Measurements from ENCODE around the gene ZNF808. TPM values are rescaled to one million over a fixed set of nuclear protein-coding genes. Genes with fewer than 3 reads are reported as not detected.

Gene ZNF808
- total and polyA plus RNA-seq, 2 of the 13 experiments (the other 11 are each of a cell fraction or from before 2014, with no cell fraction given): 3.0 to 7.4 TPM

DNA sequence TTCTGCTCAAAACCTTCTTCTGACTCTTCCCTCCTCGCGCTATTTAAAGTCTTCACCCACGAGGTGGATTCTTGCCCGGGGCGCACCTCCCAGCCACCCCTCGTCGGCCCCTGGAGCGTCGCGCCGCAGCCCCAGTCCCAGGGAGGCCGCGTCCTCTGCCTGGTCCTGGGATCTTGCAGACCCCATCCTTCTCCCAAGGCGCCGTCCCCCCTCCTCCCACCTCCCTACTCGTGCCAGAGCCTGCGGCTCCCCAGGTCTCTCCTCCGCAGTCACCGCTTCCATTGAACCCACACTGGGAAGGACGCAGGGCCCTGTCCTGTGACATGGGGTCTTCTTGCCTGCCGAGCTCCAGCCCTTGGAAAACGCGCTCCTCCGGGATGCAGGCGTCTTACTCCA lies 486 bp downstream of the ZNF808 start (continued):
- TF ChIP-seq ZFX (CRISPR knock-in tag; IDR thresholded peaks at IDR 0.05; ENCODE audit: low read depth) (0 out of 2 replicates have a peak, but pooled peaks have one; percentile 15), ZNF891 (CRISPR knock-in tag; IDR thresholded peaks at IDR 0.05) (0 out of 2 replicates have a peak, but pooled peaks have one; percentile 50), AGO2 (optimal IDR thresholded peaks at IDR 0.05; ENCODE audit: low read depth, low read length) (peak; percentile 44), HES4 (CRISPR knock-in tag; IDR thresholded peaks at IDR 0.05; ENCODE audit: borderline replicate concordance) (0 out of 2 replicates have a peak, but pooled peaks have one; percentile 32), ZNF225 (CRISPR knock-in tag; IDR thresholded peaks at IDR 0.05) (peak; percentile 18; the same call in 1 of the 2 replicates), MEIS2 (CRISPR knock-in tag; IDR thresholded peaks at IDR 0.05) (0 out of 2 replicates have a peak, but pooled peaks have one; percentile 34), MEIS1 (CRISPR knock-in tag; IDR thresholded peaks at IDR 0.05; ENCODE audit: borderline replicate concordance) (no peak), ZNF33A (CRISPR knock-in tag; IDR thresholded peaks at IDR 0.05; ENCODE audit: borderline replicate concordance) (0 out of 2 replicates have a peak, but pooled peaks have one; percentile 22), SALL2 (CRISPR knock-in tag; IDR thresholded peaks at IDR 0.05) (no peak), HDAC1 (CRISPR knock-in tag; IDR thresholded peaks at IDR 0.05) (peak; percentile 36; the same call in 1 of the 2 replicates), MBD4 (IDR thresholded peaks at IDR 0.05; ENCODE audit: borderline replicate concordance, low read length) (no peak), HNRNPLL (IDR thresholded peaks at IDR 0.05; ENCODE audit: low read depth, low read length, poor library complexity, severe bottlenecking) (peak; percentile 26), ZNF124 (CRISPR knock-in tag; IDR thresholded peaks at IDR 0.05) (no peak), SMAD1 (CRISPR knock-in tag; IDR thresholded peaks at IDR 0.05; ENCODE audit: borderline replicate concordance, low read depth) (no peak), NAIF1 (CRISPR knock-in tag; IDR thresholded peaks at IDR 0.05; ENCODE audit: borderline replicate concordance) (no peak), ATF7 (IDR thresholded peaks at IDR 0.05) (no peak), ATF7 (CRISPR knock-in tag; IDR thresholded peaks at IDR 0.05) (no peak)
- TF ChIP-seq, protein P1, sequence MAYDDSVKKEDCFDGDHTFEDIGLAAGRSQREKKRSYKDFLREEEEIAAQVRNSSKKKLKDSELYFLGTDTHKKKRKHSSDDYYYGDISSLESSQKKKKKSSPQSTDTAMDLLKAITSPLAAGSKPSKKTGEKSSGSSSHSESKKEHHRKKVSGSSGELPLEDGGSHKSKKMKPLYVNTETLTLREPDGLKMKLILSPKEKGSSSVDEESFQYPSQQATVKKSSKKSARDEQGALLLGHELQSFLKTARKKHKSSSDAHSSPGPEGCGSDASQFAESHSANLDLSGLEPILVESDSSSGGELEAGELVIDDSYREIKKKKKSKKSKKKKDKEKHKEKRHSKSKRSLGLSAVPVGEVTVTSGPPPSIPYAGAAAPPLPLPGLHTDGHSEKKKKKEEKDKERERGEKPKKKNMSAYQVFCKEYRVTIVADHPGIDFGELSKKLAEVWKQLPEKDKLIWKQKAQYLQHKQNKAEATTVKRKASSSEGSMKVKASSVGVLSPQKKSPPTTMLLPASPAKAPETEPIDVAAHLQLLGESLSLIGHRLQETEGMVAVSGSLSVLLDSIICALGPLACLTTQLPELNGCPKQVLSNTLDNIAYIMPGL (CRISPR knock-in tag; IDR thresholded peaks at IDR 0.05; ENCODE audit: borderline replicate concordance in 1 of 2, low read depth in 1 of 2): no peak
- TF ChIP-seq, protein P2, sequence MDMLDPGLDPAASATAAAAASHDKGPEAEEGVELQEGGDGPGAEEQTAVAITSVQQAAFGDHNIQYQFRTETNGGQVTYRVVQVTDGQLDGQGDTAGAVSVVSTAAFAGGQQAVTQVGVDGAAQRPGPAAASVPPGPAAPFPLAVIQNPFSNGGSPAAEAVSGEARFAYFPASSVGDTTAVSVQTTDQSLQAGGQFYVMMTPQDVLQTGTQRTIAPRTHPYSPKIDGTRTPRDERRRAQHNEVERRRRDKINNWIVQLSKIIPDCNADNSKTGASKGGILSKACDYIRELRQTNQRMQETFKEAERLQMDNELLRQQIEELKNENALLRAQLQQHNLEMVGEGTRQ (IDR thresholded peaks at IDR 0.05; ENCODE audit: low read depth, low read length): no peak
- TF ChIP-seq, protein P2 (CRISPR knock-in tag; IDR thresholded peaks at IDR 0.05; ENCODE audit: borderline replicate concordance): no peak
- TF ChIP-seq, protein P3, sequence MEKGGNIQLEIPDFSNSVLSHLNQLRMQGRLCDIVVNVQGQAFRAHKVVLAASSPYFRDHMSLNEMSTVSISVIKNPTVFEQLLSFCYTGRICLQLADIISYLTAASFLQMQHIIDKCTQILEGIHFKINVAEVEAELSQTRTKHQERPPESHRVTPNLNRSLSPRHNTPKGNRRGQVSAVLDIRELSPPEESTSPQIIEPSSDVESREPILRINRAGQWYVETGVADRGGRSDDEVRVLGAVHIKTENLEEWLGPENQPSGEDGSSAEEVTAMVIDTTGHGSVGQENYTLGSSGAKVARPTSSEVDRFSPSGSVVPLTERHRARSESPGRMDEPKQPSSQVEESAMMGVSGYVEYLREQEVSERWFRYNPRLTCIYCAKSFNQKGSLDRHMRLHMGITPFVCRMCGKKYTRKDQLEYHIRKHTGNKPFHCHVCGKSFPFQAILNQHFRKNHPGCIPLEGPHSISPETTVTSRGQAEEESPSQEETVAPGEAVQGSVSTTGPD (CRISPR knock-in tag; IDR thresholded peaks at IDR 0.05): no peak
- TF ChIP-seq, protein P4, sequence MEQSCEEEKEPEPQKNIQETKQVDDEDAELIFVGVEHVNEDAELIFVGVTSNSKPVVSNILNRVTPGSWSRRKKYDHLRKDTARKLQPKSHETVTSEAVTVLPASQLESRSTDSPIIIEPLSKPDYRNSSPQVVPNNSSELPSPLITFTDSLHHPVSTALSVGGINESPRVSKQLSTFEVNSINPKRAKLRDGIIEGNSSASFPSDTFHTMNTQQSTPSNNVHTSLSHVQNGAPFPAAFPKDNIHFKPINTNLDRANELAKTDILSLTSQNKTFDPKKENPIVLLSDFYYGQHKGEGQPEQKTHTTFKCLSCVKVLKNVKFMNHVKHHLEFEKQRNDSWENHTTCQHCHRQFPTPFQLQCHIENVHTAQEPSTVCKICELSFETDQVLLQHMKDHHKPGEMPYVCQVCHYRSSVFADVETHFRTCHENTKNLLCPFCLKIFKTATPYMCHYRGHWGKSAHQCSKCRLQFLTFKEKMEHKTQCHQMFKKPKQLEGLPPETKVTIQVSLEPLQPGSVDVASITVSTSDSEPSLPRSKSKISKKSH (CRISPR knock-in tag; IDR thresholded peaks at IDR 0.05; ENCODE audit: borderline replicate concordance): 0 out of 2 replicates have a peak, but pooled peaks have one; percentile 39
